IMR-90 (cell line): ENCODE data around the gene TUBG2. TPM values are rescaled to one million over a fixed set of nuclear protein-coding genes. Genes with fewer than 3 reads are reported as not detected.

Experiments
- ATAC-seq: fragments of 200-7000 bp; cut with Tn5 transposase; 2 replicates; pipeline ENCODE4 v1.9.1; 2020; ENCODE audit warnings: low read depth, mild to moderate bottlenecking, moderate library complexity
- BruUV-seq: library from RNA; stranded (reverse); fragments of 400-500 nt; replicated peaks from 2 replicates; lab custom pipeline; 2021; lab: Mats Ljungman, UMichigan
- CTCF ChIA-PET: fragments of 300-600 bp; formaldehyde crosslinking; extraction: SDS; loops from one replicate; lab custom pipeline; 2021; ENCODE audit warnings: antibody characterized with exemption; lab: Yijun Ruan, JAX
- POLR2A ChIA-PET: fragments of 300-600 bp; sonication (Branson Sonifier 250); formaldehyde crosslinking; loops from one replicate; lab custom pipeline; 2022; ENCODE audit warnings: antibody characterized with exemption; ENCODE audit not compliant: unreplicated experiment; lab: Charles Lee
- DNase-seq: peaks from one replicate; pipeline ENCODE4 v3.0.0; 2013
- H2AFZ ChIP-seq: replicated peaks from 2 replicates; pipeline ENCODE3; 2013; ENCODE audit warnings: low read length, mild to moderate bottlenecking; ENCODE audit not compliant: poor library complexity
- H2AK5ac ChIP-seq: 2 replicates; pipeline ENCODE4 v1.6.1; 2013; ENCODE audit warnings: low read depth, low read length, inconsistent platforms
- H2AK9ac ChIP-seq: replicated peaks from 2 replicates; pipeline ENCODE3; 2013; ENCODE audit warnings: mild to moderate bottlenecking, low read depth, low read length, moderate library complexity; ENCODE audit not compliant: poor library complexity
- H2BK120ac ChIP-seq: 2 replicates; pipeline ENCODE4 v1.6.1; 2013; ENCODE audit warnings: low read depth, low read length, inconsistent platforms
- H2BK15ac ChIP-seq: 3 replicates; pipeline ENCODE4 v1.6.1; 2013; ENCODE audit warnings: low read depth, low read length, inconsistent platforms
- H2BK20ac ChIP-seq: 2 replicates; pipeline ENCODE4 v1.6.1; 2013; ENCODE audit warnings: low read depth, mild to moderate bottlenecking, inconsistent platforms, low read length, moderate library complexity
- H2BK5ac ChIP-seq: 2 replicates; pipeline ENCODE4 v1.6.1; 2013; ENCODE audit warnings: mild to moderate bottlenecking, low read depth, low read length, inconsistent platforms; ENCODE audit not compliant: poor library complexity, severe bottlenecking
- H3K14ac ChIP-seq: replicated peaks from 2 replicates; pipeline ENCODE4 v1.6.1; 2013; ENCODE audit warnings: low read depth, low read length, inconsistent platforms
- H3K18ac ChIP-seq: 2 replicates; pipeline ENCODE4 v1.6.1; 2013; ENCODE audit warnings: low read depth, low read length, control low read depth
- H3K23ac ChIP-seq: 2 replicates; pipeline ENCODE4 v1.6.1; 2013; ENCODE audit warnings: low read depth, low read length, inconsistent platforms
- H3K27ac ChIP-seq: 2 replicates; pipeline ENCODE4 v1.5.1; 2013; ENCODE audit warnings: mild to moderate bottlenecking, control low read depth, low read length; ENCODE audit not compliant: insufficient read depth
- H3K27me3 ChIP-seq: 2 replicates; pipeline ENCODE4 v1.6.1; 2013; ENCODE audit warnings: low read length; ENCODE audit not compliant: control insufficient read depth, insufficient read depth
- H3K36me3 ChIP-seq: 2 replicates; pipeline ENCODE4 v1.6.1; 2013; ENCODE audit warnings: low read length, mixed read lengths; ENCODE audit not compliant: control insufficient read depth, insufficient read depth
- H3K4ac ChIP-seq: 2 replicates; pipeline ENCODE4 v1.6.1; 2013; ENCODE audit warnings: low read depth, low read length, inconsistent platforms
- H3K4me1 ChIP-seq: 2 replicates; pipeline ENCODE4 v1.6.1; 2013; ENCODE audit warnings: low read length, mixed read lengths; ENCODE audit not compliant: control insufficient read depth, insufficient read depth
- H3K4me2 ChIP-seq: 2 replicates; pipeline ENCODE4 v1.6.1; 2013; ENCODE audit warnings: low read depth, mild to moderate bottlenecking, control low read depth, low read length, moderate library complexity
- H3K4me3 ChIP-seq: 2 replicates; pipeline ENCODE4 v1.5.1; 2013; ENCODE audit warnings: low read depth, mild to moderate bottlenecking, control low read depth, low read length, moderate library complexity; ENCODE audit not compliant: insufficient read depth
- H3K56ac ChIP-seq: 2 replicates; pipeline ENCODE4 v1.6.1; 2013; ENCODE audit warnings: low read length, inconsistent platforms; ENCODE audit not compliant: insufficient read depth; ENCODE audit errors: extremely low read depth
- H3K79me1 ChIP-seq, 2 experiments: 2 replicates each; pipeline ENCODE4 v1.6.1; 2013; ENCODE audit warnings: low read length in 2 of 2, inconsistent platforms in 1 of 2, low read depth in 1 of 2
- H3K9ac ChIP-seq: 2 replicates; pipeline ENCODE4 v1.6.1; 2013; ENCODE audit warnings: low read depth, low read length, control low read depth
- H3K9me1 ChIP-seq: 2 replicates; pipeline ENCODE4 v1.6.1; 2013; ENCODE audit warnings: low read length, inconsistent platforms; ENCODE audit not compliant: insufficient read depth
- H3K9me3 ChIP-seq: 2 replicates; pipeline ENCODE4 v1.6.1; 2013; ENCODE audit warnings: low read length; ENCODE audit not compliant: control insufficient read depth, insufficient read depth
- H4K20me1 ChIP-seq: 2 replicates; pipeline ENCODE4 v1.6.1; 2013; ENCODE audit warnings: low read length, inconsistent platforms; ENCODE audit not compliant: insufficient read depth
- H4K5ac ChIP-seq: 2 replicates; pipeline ENCODE4 v1.6.1; 2013; ENCODE audit warnings: mild to moderate bottlenecking, low read depth, low read length, control low read depth
- H4K8ac ChIP-seq, 2 experiments: 2 replicates each; pipeline ENCODE4 v1.6.1; 2013; ENCODE audit warnings: low read depth in 2 of 2, low read length in 2 of 2, control low read depth in 1 of 2, inconsistent platforms in 1 of 2
- H4K91ac ChIP-seq: 2 replicates; pipeline ENCODE4 v1.6.1; 2013; ENCODE audit warnings: low read depth, low read length, inconsistent platforms; ENCODE audit not compliant: insufficient read depth
- BHLHE40 ChIP-seq: fragments of 150-350 bp; IDR thresholded peaks from 2 replicates; pipeline ENCODE4 v1.6.1; 2016; ENCODE audit warnings: mild to moderate bottlenecking, low read depth, low read length
- FOS ChIP-seq: fragments of 150-350 bp; IDR thresholded peaks from 2 replicates; pipeline ENCODE4 v1.6.1; 2016; ENCODE audit warnings: low read depth, low read length
- MAFK ChIP-seq: IDR thresholded peaks from 2 replicates; pipeline ENCODE4 v1.6.1; 2012; ENCODE audit warnings: low read depth, low read length, improper control_type of control experiment
- MXI1 ChIP-seq: IDR thresholded peaks from 2 replicates; pipeline ENCODE4 v1.6.1; 2012; ENCODE audit warnings: low read depth, mild to moderate bottlenecking, low read length, moderate library complexity, borderline replicate concordance
- NFE2L2 ChIP-seq: fragments of 150-350 bp; IDR thresholded peaks from 2 replicates; pipeline ENCODE4 v1.6.1; 2016; ENCODE audit warnings: low read depth, mild to moderate bottlenecking, low read length
- RFX5 ChIP-seq: IDR thresholded peaks from 2 replicates; pipeline ENCODE4 v1.8.0; 2012; ENCODE audit warnings: low read depth, mild to moderate bottlenecking, low read length, moderate library complexity
- WGBS, 2 experiments: methylation state at CpG; one replicate each; pipeline versions ENCODE4 v1.1.5 to v1.1.7; 2013; ENCODE audit warnings: missing lambda C conversion rate in 2 of 2; ENCODE audit not compliant: insufficient read length in 1 of 2; ENCODE audit errors: extremely low coverage in 2 of 2; 5-methylcytosine and 5-hydroxymethylcytosine counted together
- dilution Hi-C: fragments of 300-500 bp; cut with HindIII; formaldehyde crosslinking; loops from one replicate; pipeline ENCODE4 v1.14.3; 2018; ENCODE audit warnings: low sequenced_read_pairs; ENCODE audit not compliant: unreplicated experiment
- in situ Hi-C: fragments of 300-500 bp; cut with MboI; formaldehyde crosslinking; loops from 3 replicates; pipeline ENCODE4 v1.14.3; 2019; ENCODE audit warnings: low sequenced_read_pairs, inconsistent platforms, mixed read lengths
- intact Hi-C: fragments of 100-400 bp; cut with micrococcal nuclease; formaldehyde crosslinking; loops from 2 replicates; pipeline ENCODE4 v1.10.0; 2022
- polyA plus RNA-seq, 3 experiments: library from polyadenylated mRNA; depleted of rRNA; stranded (reverse); fragments of >200 nt; gene quantifications; 2 replicates each; pipeline ENCODE4 v1.2.3, GENCODE V29; 2012; ENCODE audit warnings: low replicate concordance in 1 of 3
- total RNA-seq: library from RNA; depleted of rRNA; stranded (reverse); fragments of >200 nt; gene quantifications from 2 replicates; pipeline ENCODE4 v1.2.3, GENCODE V29; 2012

The TUBG2 gene
- total and polyA plus RNA-seq, 2 of the 4 experiments (the other 2 are of a cell fraction) = 3.6 to 24.6 TPM

GRCh38 chr17:42681976-42682721 lies 23.1 kb downstream of the TUBG2 start, which contains the start of gene CNTNAP1 (continued):
- TF ChIP-seq NFE2L2 = no peak
- TF ChIP-seq RFX5 = no peak

- Histone ChIP-seq H3K9me1 (peaks cover 21% of the 10 kb centered on the region), H2BK5ac (peak overlapping the region; percentile 70), H3K9me3 (no peaks in the 10 kb centered on the region), H3K14ac (peak overlapping the region; percentile 80), H4K5ac (peak overlapping the region; percentile 17), H2BK20ac (no peak overlapping the region), H2BK120ac (peak overlapping the region; percentile 73), H3K4me2 (peak overlapping the region; percentile 87), H3K23ac (peak overlapping the region; percentile 94), H3K27me3 (no peaks in the 10 kb centered on the region), H2AFZ (peak overlapping the region; percentile 95), H3K4me3 (peak overlapping the region; percentile 62), H2BK15ac (peak overlapping the region; percentile 85; the same call in 1 of the 3 replicates), H3K4me1 (peaks cover 26% of the 10 kb centered on the region), H3K36me3 (peaks cover 29% of the 10 kb centered on the region), H4K20me1 (0 out of 2 replicates have a peak, but pooled peaks cover 8% of the 10 kb centered on the region), H4K8ac (peak overlapping the region; percentile 55 to 86; a peak in 2 of 4 replicates), H3K56ac (peak overlapping the region; percentile 41; the same call in 1 of the 2 replicates), H2AK9ac (peak overlapping the region; percentile 93), H3K27ac (peak overlapping the region; percentile 87), H4K91ac (peak overlapping the region; percentile 84), H3K9ac (peak overlapping the region; percentile 84), H3K4ac (peak overlapping the region; percentile 72), H2AK5ac (peak overlapping the region; percentile 74), H3K18ac (peak overlapping the region; percentile 45), H3K79me1 (peaks cover 7 to 46% of the 10 kb centered on the region in 2 experiments)
- intact Hi-C loops = no loop called here
- 0% methylated on average over 20 of the region's 34 CpGs; no CpG with 5 or more reads in 1 of the 2 experiments for WGBS, 2 experiments
- POLR2A ChIA-PET = interaction anchor here (0.7 kb wide), 1 partner anchor 862 kb away, joined by 3 read pairs; no protein-coding TSS in a partner anchor
- peak; percentile 45 for DNase-seq
- CTCF ChIA-PET = interaction anchor here (0.6 to 0.8 kb wide), 2 partner anchors 59 to 104 kb away, joined by 3 read pairs; no protein-coding TSS in a partner anchor
- no TSS peak for BruUV-seq
- TF ChIP-seq MAFK (no peak), BHLHE40 (no peak), MXI1 (0 out of 2 replicates have a peak, but pooled peaks have one; percentile 26), FOS (no peak)
- dilution Hi-C loops = no loop called here
- ATAC-seq = peak; percentile 35
- in situ Hi-C loops = loop anchor here (5.0 to 25.0 kb wide), 2 partner anchors 106 to 629 kb away; partner anchors contain the start of gene PSMC3IP
Measured at GRCh38 chr17:42682722-42683403, 23.8 kb downstream of the TUBG2 start.
